AG04450 (cell line): ENCODE measurements around the gene DCHS2. TPM values are rescaled to one million over a fixed set of nuclear protein-coding genes. Genes with fewer than 3 reads are reported as not detected.

ENCODE experiments used
- CTCF ChIA-PET: fragments of 300-600, 350-600 bp; formaldehyde crosslinking; extraction: SDS; loops from one replicate; lab custom pipeline; 2022; ENCODE audit warnings: antibody characterized with exemption, inconsistent platforms; lab: Charles Lee
- POLR2A ChIA-PET: fragments of 350-600 bp; formaldehyde crosslinking; extraction: SDS; loops from one replicate; lab custom pipeline; 2021; ENCODE audit warnings: antibody characterized with exemption, inconsistent platforms; lab: Yijun Ruan, JAX
- DNase-seq: peaks from one replicate; pipeline ENCODE4 v3.0.0-alpha.2; 2011; ENCODE audit warnings: low read depth, low spot score
- H3K27ac ChIP-seq: one replicate; pipeline ENCODE4 v1.5.1; 2012; ENCODE audit warnings: low read depth, low read length, control low read depth
- H3K27me3 ChIP-seq: one replicate; pipeline ENCODE4 v1.6.0; 2012; ENCODE audit warnings: low read length; ENCODE audit not compliant: control insufficient read depth, insufficient read depth
- H3K4me3 ChIP-seq: 2 replicates; pipeline ENCODE4 v1.5.1; 2011; ENCODE audit warnings: mild to moderate bottlenecking, low read depth, low read length, control low read depth
- H3K9me3 ChIP-seq: 2 replicates; pipeline ENCODE4 v1.5.1; 2012; ENCODE audit warnings: low read length; ENCODE audit not compliant: control insufficient read depth, insufficient read depth
- polyA plus RNA-seq: library from polyadenylated mRNA; depleted of rRNA; stranded (reverse); fragments of >200 nt; gene quantifications from 2 replicates; pipeline ENCODE4 v1.2.3, GENCODE V29; 2011
- TF ChIP-seq, protein P1 (sequence below): IDR thresholded peaks from 2 replicates; pipeline ENCODE4 v1.5.1; 2011; ENCODE audit warnings: low read depth, low read length, control low read depth, inconsistent platforms

Gene DCHS2
- polyA plus RNA-seq, 1 experiment, result not detected

DNA sequence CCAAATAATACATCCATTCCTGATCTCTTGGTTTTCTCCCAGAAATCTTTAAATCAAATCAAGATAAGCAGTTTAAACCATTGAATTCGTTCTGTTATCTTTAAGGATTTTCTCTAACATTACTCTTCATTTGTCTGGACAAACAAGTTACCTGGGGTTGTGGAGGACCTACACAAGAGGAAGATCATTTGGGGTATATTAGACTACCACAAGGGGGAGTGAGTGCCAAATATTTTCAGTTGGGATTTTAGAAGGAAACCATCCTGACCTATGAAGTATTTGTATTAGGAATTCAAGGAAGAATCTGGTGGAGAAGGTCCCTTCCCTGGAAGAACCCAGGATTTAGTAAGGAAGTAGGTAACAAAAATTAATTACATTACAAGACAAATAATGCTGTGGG lies 12.0 kb upstream of the DCHS2 start:
- TF ChIP-seq, protein P1, sequence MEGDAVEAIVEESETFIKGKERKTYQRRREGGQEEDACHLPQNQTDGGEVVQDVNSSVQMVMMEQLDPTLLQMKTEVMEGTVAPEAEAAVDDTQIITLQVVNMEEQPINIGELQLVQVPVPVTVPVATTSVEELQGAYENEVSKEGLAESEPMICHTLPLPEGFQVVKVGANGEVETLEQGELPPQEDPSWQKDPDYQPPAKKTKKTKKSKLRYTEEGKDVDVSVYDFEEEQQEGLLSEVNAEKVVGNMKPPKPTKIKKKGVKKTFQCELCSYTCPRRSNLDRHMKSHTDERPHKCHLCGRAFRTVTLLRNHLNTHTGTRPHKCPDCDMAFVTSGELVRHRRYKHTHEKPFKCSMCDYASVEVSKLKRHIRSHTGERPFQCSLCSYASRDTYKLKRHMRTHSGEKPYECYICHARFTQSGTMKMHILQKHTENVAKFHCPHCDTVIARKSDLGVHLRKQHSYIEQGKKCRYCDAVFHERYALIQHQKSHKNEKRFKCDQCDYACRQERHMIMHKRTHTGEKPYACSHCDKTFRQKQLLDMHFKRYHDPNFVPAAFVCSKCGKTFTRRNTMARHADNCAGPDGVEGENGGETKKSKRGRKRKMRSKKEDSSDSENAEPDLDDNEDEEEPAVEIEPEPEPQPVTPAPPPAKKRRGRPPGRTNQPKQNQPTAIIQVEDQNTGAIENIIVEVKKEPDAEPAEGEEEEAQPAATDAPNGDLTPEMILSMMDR, result peak; percentile 60
- CTCF ChIA-PET, result interaction anchor here (0.7 to 1.1 kb wide), 5 partner anchors 12 to 121 kb away, joined by 3 read pairs; no protein-coding TSS in a partner anchor
- DNase-seq, result no peak
- no peak overlapping the region for H3K4me3 ChIP-seq
- no peaks in the 10 kb centered on the region for H3K27me3 ChIP-seq
- no peak overlapping the region for H3K27ac ChIP-seq
- POLR2A ChIA-PET, result no interaction called here
- no peaks in the 10 kb centered on the region for H3K9me3 ChIP-seq

DNA sequence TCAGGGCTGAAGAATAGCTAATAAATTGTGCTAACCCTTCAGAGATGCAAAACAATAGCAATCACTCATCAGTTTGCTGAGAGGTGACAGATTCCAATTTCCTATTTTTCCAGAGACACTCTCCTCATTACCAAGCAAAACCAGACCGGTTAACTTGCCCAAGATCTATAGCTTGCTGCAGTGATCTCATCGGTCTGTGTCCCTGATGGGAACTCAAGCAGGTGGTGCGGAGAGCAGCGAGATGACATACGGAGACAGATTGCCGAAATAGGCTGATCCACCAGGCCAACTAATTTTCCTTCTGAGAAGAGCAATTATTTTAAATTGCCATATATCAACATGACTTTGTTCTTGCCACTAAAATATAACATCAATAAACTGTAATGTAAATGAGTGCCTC lies 10.5 kb upstream of the DCHS2 start:
- no peaks in the 10 kb centered on the region for H3K9me3 ChIP-seq
- no peak for DNase-seq
- TF ChIP-seq, protein P1, result no peak
- CTCF ChIA-PET, result interaction anchor here (1.4 kb wide), 2 partner anchors 57 to 117 kb away, joined by 4 to 5 read pairs; no protein-coding TSS in a partner anchor
- POLR2A ChIA-PET, result no interaction called here
- H3K4me3 ChIP-seq, result no peak overlapping the region
- H3K27me3 ChIP-seq, result no peaks in the 10 kb centered on the region
- H3K27ac ChIP-seq, result no peak overlapping the region

DNA sequence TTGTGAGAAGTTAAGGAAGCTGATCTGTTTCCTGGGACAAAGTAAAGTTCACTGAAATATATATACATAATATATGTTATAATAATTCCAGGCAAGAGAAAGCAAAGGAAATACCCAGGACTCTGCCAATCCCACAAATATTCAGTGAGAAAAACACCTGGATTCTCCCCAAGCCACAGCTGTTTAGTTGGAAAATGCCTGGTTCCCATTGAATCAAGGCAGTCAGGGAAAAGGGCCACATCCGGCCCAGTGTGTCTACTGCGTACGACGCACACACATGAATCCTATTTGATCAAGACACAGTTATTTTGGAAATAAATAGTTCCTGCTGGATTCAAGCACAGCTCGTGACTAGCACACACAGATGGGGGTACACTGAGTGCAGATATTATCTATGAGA lies 6.3 kb upstream of the DCHS2 start:
- H3K27me3 ChIP-seq, result peaks cover 5% of the 10 kb centered on the region
- no peak for DNase-seq
- no peaks in the 10 kb centered on the region for H3K9me3 ChIP-seq
- ChIA-PET CTCF (no interaction called here), POLR2A (no interaction called here)
- TF ChIP-seq, protein P1, result no peak
- no peak overlapping the region for H3K4me3 ChIP-seq
- no peak overlapping the region for H3K27ac ChIP-seq

DNA sequence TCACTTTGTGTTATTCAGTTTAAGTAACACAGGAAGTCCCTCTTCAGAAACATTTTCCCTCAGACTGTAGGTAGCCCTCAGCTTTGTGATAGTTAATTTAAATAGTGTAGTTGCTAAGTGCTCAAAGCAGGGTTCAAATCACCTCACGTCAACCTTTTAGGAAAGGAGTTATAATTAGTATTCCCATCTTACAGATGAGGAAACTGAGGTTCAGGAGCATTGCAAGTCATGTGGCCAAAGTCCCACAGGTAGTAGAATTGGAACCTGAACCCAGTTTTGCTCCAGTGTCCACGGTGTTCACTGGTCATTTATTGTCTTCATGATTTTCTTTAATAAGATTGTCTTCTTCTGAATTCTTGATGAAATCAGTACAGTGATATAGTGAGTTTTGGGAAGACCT lies 4.3 kb upstream of the DCHS2 start:
- H3K9me3 ChIP-seq, result peaks cover under 1% of the 10 kb centered on the region; the same call in 1 of the 2 replicates
- ChIA-PET CTCF (no interaction called here), POLR2A (no interaction called here)
- peaks cover 18% of the 10 kb centered on the region for H3K27me3 ChIP-seq
- H3K27ac ChIP-seq, result no peak overlapping the region
- no peak for DNase-seq
- H3K4me3 ChIP-seq, result no peak overlapping the region
- TF ChIP-seq, protein P1, result no peak

DNA sequence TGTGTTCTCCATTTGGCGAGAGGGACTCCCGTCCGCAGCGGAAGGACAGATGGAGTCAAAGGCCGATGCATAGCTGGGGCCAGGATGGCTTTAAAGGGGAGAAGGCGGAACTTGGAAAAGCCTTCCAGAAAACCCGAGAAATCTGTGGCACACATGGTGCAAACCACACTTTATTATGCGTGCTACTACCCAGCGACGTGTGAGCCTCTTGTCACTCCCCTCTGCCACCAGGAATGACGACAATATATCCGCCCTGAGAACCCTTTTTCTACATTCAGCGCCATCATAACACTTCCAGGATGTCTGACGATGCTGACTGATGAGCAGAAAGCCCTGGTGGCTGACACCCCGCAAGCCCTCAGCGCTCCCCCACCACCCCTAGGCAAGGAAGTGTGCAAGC lies 689 bp upstream of the DCHS2 start:
- ChIA-PET POLR2A (no interaction called here), CTCF (no interaction called here)
- peaks cover 36% of the 10 kb centered on the region for H3K27me3 ChIP-seq
- H3K9me3 ChIP-seq, result peaks cover 12% of the 10 kb centered on the region; the same call in 1 of the 2 replicates
- no peak for DNase-seq
- no peak overlapping the region for H3K27ac ChIP-seq
- no peak overlapping the region for H3K4me3 ChIP-seq
- TF ChIP-seq, protein P1, result no peak
